ENCODE measurements around the gene TMEM198. TPM values are rescaled to one million over a fixed set of nuclear protein-coding genes. Genes with fewer than 3 reads are reported as not detected.

The TMEM198 gene
- total RNA-seq, 1 donor from 2014 or later = 1.4 TPM

DNA sequence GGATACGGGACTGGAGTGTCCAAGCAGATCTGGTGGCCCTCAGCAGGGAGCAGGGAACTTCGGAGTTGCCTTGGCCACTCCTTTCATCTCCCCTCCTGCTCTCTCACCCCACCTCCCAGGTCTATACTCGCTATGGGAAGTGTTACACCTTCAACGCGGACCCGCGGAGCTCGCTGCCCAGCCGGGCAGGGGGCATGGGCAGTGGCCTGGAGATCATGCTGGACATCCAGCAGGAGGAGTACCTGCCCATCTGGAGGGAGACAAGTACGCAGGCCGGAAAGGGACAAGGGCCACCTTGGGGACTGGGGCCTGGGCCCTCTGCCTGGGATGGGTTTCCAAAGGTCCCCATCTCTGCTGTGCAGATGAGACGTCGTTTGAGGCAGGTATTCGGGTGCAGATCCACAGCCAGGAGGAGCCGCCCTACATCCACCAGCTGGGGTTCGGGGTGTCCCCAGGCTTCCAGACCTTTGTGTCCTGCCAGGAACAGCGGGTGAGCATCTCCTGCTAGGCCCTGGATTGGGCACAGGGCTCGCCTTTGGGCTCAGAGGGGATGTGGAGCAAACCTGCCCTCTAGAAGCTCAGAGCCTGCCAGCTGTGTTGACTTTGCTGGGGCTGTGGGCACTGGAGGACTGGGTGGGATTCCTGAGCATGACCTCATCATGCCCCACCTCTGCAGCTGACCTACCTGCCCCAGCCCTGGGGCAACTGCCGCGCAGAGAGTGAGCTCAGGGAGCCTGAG, 12.0 kb upstream of the TMEM198 start:
- Histone ChIP-seq H3K9me3 (no peaks in the 10 kb centered on the region), H3K4me3 (no peak overlapping the region), H3K27me3 (ENCODE audit: low read depth) (peaks cover 65% of the 10 kb centered on the region), H3K27ac (no peak overlapping the region), H3K4me1 (no peaks in the 10 kb centered on the region), H3K36me3 (no peaks in the 10 kb centered on the region)
- intact Hi-C loops (cut with DNase I) = loop anchor here (10.0 kb wide), 1 partner anchor 127 kb away; no protein-coding TSS in a partner anchor
- ATAC-seq = no peak
- TF ChIP-seq, protein P1, sequence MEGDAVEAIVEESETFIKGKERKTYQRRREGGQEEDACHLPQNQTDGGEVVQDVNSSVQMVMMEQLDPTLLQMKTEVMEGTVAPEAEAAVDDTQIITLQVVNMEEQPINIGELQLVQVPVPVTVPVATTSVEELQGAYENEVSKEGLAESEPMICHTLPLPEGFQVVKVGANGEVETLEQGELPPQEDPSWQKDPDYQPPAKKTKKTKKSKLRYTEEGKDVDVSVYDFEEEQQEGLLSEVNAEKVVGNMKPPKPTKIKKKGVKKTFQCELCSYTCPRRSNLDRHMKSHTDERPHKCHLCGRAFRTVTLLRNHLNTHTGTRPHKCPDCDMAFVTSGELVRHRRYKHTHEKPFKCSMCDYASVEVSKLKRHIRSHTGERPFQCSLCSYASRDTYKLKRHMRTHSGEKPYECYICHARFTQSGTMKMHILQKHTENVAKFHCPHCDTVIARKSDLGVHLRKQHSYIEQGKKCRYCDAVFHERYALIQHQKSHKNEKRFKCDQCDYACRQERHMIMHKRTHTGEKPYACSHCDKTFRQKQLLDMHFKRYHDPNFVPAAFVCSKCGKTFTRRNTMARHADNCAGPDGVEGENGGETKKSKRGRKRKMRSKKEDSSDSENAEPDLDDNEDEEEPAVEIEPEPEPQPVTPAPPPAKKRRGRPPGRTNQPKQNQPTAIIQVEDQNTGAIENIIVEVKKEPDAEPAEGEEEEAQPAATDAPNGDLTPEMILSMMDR (IDR thresholded peaks at IDR 0.05) = no peak
- DNase-seq = no peak

DNA sequence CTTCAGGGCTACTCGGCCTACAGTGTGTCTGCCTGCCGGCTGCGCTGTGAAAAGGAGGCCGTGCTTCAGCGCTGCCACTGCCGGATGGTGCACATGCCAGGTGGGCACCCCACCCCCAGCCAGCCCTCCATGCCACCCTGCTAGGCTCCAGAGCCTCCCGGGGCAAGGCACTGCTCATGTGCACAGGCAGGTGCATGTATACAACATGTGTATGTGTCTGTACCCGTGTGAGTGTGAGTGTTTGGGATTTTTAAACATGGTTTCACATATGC, 11.5 kb upstream of the TMEM198 start:
- no peaks in the 10 kb centered on the region for H3K4me1 ChIP-seq
- intact Hi-C loops (cut with DNase I) = loop anchor here (10.0 kb wide), 1 partner anchor 128 kb away; no protein-coding TSS in a partner anchor

DNA sequence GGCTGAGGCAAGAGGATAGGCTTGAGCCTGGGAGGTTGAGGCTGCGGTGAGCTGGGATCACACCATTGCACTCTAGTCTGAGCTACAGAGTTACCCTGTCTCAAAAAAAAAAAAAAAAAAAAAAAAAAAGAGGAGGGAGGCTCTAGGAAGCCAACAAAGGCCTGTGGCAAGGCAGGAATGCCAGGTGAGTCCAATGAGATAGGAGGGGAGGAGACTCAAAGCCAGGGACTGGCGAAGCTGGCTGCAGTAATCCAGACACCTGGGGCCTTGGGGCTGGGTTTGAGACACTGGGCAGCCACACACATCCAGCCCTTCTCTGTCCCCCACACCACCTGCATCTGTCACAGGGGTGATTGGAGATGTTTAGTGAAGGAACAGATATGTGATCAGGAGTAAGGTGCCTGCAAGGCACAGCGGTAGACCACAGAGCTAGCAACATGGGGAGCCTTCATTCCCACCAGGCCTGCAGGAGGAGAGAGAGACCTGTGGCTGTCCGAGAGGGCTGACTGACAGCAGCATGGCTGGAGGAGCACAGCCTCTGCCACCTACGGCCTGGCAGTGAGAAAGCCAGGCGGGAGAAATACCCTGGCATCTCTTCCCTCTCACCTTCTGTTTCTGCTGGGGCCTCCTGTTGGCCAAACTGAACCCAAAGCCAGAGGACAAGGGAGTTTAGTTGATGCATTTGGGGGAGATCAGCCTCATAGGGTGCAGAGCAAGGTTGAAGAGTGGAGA, 9.7 kb upstream of the TMEM198 start:
- no peak overlapping the region for H3K27ac ChIP-seq
- peaks cover 47% of the 10 kb centered on the region for H3K27me3 ChIP-seq (ENCODE audit: low read depth)
- ATAC-seq (no peak), DNase-seq (no peak)
- intact Hi-C loops (cut with DNase I) = loop anchor here (10.0 kb wide), 1 partner anchor 129 kb away; no protein-coding TSS in a partner anchor
- H3K36me3 ChIP-seq = peaks cover 6% of the 10 kb centered on the region
- TF ChIP-seq, protein P1 (IDR thresholded peaks at IDR 0.05) = no peak
- H3K4me1 ChIP-seq = no peaks in the 10 kb centered on the region
- H3K4me3 ChIP-seq = no peak overlapping the region
- H3K9me3 ChIP-seq = no peaks in the 10 kb centered on the region

More for the DNA sequence above, 11.5 kb upstream of the TMEM198 start:
- Histone ChIP-seq H3K27ac (no peak overlapping the region), H3K9me3 (no peaks in the 10 kb centered on the region), H3K36me3 (no peaks in the 10 kb centered on the region), H3K27me3 (ENCODE audit: low read depth) (peaks cover 61% of the 10 kb centered on the region), H3K4me3 (no peak overlapping the region)
- no peak for DNase-seq
- ATAC-seq = no peak
- TF ChIP-seq, protein P1 (IDR thresholded peaks at IDR 0.05) = no peak

DNA sequence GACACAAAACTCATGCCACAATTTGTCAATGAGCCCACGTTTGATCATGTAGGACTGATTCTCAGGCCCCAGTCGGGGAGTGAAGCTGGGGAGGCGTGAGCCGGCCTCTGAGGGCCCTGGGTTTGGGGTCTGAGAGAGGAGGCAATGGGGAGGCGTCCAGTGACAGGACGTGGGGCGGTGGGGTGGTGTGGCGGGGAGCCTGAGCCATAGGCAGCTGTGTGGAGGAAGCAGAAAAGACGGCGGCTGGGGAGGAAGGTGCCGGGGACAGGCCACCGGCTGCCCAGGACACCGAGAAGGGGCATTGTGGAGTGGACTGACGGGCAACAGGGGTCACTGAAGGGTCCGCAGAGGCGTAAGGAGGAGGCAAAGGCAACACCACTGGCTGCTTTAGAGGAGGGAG, 7.4 kb upstream of the TMEM198 start:
- no peak for ATAC-seq
- peaks cover 29% of the 10 kb centered on the region for H3K27me3 ChIP-seq (ENCODE audit: low read depth)
- TF ChIP-seq, protein P1 (IDR thresholded peaks at IDR 0.05) = no peak
- DNase-seq = no peak
- peaks cover 29% of the 10 kb centered on the region for H3K36me3 ChIP-seq
- no peak overlapping the region for H3K27ac ChIP-seq
- no peak overlapping the region for H3K4me3 ChIP-seq
- no peaks in the 10 kb centered on the region for H3K9me3 ChIP-seq
- peaks cover 2% of the 10 kb centered on the region for H3K4me1 ChIP-seq
- intact Hi-C loops (cut with DNase I) = loop anchor here (10.0 kb wide), 1 partner anchor 132 kb away; no protein-coding TSS in a partner anchor

DNA sequence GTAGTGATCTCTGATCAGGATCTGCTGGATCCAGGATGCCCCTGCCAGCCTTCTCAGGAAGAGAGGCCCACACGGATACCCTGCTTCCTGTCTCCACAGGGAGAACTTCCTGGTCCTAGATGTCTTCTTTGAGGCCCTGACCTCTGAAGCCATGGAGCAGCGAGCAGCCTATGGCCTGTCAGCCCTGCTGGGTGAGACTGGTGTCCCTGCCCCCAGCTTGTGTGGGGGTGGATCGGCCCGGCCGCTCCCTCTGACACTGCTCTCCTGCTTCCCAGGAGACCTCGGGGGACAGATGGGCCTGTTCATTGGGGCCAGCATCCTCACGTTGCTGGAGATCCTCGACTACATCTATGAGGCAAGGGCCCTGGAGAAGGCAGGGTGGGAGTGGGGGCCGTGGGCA, 6.9 kb upstream of the TMEM198 start:
- H3K4me3 ChIP-seq = no peak overlapping the region
- intact Hi-C loops (cut with DNase I) = loop anchor here (10.0 kb wide), 1 partner anchor 132 kb away; no protein-coding TSS in a partner anchor
- H3K36me3 ChIP-seq = peaks cover 32% of the 10 kb centered on the region
- no peak overlapping the region for H3K27ac ChIP-seq
- no peaks in the 10 kb centered on the region for H3K9me3 ChIP-seq
- H3K27me3 ChIP-seq (ENCODE audit: low read depth) = peaks cover 24% of the 10 kb centered on the region
- peaks cover 7% of the 10 kb centered on the region for H3K4me1 ChIP-seq
- ATAC-seq (no peak), DNase-seq (no peak)
- TF ChIP-seq, protein P1 (IDR thresholded peaks at IDR 0.05) = no peak

Measured in lower lobe of right lung (tissue), 2 donors.